ENCODE measurements around the gene HABP4. TPM values are rescaled to one million over a fixed set of nuclear protein-coding genes. Genes with fewer than 3 reads are reported as not detected.

HABP4 gene, protein sequence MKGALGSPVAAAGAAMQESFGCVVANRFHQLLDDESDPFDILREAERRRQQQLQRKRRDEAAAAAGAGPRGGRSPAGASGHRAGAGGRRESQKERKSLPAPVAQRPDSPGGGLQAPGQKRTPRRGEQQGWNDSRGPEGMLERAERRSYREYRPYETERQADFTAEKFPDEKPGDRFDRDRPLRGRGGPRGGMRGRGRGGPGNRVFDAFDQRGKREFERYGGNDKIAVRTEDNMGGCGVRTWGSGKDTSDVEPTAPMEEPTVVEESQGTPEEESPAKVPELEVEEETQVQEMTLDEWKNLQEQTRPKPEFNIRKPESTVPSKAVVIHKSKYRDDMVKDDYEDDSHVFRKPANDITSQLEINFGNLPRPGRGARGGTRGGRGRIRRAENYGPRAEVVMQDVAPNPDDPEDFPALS
- total RNA-seq = 6.7 and 11.1 TPM in 2 replicates

DNA sequence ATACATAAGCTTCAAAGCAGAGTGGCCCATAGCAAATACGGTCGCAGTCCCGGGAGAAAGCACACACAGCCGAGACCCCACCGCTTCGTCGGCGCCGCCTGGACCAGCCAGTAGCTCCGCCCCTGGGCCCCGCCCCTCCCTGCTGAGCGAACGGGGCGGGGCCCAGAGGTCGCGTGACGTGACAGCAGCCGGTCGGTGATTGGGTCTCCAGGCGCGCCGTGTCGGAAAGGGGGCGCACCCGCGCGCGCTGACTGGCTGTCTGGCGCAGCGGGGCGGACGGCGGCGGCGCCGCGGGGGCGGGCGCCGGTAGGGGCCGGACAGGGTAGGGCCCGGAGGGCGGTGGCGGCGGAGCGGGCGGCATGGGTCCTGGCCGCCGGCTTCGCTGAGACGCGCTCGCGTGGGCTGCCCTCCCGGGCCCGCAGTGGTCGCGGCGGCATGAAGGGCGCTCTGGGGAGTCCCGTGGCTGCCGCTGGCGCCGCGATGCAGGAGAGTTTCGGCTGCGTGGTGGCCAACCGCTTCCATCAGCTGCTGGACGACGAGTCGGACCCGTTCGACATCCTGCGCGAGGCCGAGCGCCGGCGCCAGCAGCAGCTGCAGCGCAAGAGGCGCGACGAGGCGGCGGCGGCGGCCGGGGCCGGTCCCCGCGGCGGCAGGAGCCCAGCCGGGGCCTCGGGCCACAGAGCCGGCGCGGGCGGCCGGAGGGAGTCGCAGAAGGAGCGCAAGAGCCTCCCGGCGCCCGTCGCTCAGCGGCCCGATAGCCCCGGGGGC is at the start of gene HABP4:
Gene HABP4, plus strand, starts transcription at position 325 of the 768 bp plus-strand sequence. Its CDS starts 111 bp downstream, at position 436.

DNA sequence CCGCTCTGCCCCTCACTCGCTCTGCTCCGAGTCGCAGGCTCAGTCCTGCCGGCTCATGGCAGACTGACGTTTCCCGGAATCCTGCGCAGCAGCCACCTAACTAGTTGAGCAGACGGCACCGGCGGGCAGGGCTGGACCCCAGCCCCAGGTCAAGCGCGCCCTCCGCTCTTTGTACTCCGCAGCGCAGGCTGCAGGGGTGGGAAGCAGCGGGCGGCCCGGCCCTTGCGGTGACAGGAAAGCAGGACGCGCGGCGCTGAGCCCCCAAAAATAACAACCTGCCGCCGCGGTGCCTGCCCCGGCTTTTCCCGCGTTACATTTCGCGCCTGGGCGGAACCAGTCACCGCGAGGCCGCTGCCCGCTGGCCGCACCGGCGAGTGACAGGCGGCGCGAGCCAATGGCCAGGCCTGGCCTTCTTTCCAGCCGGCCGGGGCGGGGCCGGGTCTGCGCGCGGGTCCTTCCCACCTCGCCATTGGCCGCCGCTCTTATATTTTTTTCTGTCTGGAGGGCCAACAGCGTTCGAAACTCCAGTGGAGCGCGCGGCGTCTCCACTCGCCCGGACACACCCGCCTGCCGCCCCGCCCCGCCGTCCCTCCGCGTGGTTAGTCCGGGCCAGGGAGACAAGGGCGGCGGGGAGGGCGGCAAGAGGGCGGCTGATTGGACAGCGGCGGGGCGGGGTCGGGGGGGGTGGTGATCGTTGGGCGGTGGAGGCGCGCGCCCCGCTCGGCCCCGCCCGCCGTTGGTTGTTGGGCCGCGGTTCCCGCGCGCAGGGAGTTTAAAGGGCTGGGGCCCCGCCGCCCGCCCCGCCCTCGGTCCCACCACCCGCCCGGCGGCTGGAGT is 31.7 kb upstream of the HABP4 start, which contains the start of gene ZNF367:
Gene ZNF367, minus strand, starts transcription at position 288 of the 837 bp plus-strand sequence. CDS start 338 bp downstream, outside the sequence.

Other genes with a start within 250 kb of the HABP4 start
- not detected in 2 replicates for gene HSD17B3, start 148.0 kb upstream of the HABP4 start, total RNA-seq
- 14.5 and 25.6 TPM in 2 replicates for gene SLC35D2, start 66.5 kb upstream of the HABP4 start, total RNA-seq
- gene ZNF367, start 31.8 kb upstream of the HABP4 start, total RNA-seq = 3.9 and 4.7 TPM in 2 replicates
- 27.5 and 37.4 TPM in 2 replicates for gene CDC14B, start 169.7 kb downstream of the HABP4 start, total RNA-seq
- gene PRXL2C, start 205.1 kb downstream of the HABP4 start, total RNA-seq = 12.5 and 13.3 TPM in 2 replicates

Measured in placental epithelial cell (primary cell).